Ovary (tissue), 9 donors: ENCODE results near the gene DNER. TPM values are rescaled to one million over a fixed set of nuclear protein-coding genes. Genes with fewer than 3 reads are reported as not detected.

Experiments
- DNase-seq, 5 donors: peaks; one replicate each; pipeline ENCODE4 v3.0.0-alpha.2; 2019 to 2020
- H3K27ac ChIP-seq, 2 donors: fragments of 200-600 bp; one replicate each; pipeline versions ENCODE4 v1.5.1 to v1.8.0; 2019 to 2022
- H3K27me3 ChIP-seq: fragments of 200-600 bp; one replicate; pipeline ENCODE4 v1.8.0; 2022
- H3K36me3 ChIP-seq: fragments of 200-600 bp; sonication (generic); one replicate; pipeline ENCODE4 v1.5.1; 2019
- H3K4me1 ChIP-seq: one replicate; pipeline ENCODE4 v1.8.1; 2013; ENCODE audit warnings: mild to moderate bottlenecking, moderate library complexity; ENCODE audit not compliant: insufficient read depth
- H3K4me3 ChIP-seq: fragments of 200-600 bp; sonication (generic); one replicate; pipeline ENCODE4 v1.5.1; 2017
- H3K9me3 ChIP-seq, 2 donors: fragments of 200-600 bp in 1 of 2; sonication (generic) in 1 of 2; one replicate each; pipeline versions ENCODE4 v1.5.1 to v1.8.1; 2013 to 2019; ENCODE audit warnings: mild to moderate bottlenecking in 1 of 2, moderate library complexity in 1 of 2
- EP300 ChIP-seq: sonication (generic); formaldehyde crosslinking; IDR thresholded peaks from one replicate; pipeline ENCODE4 v1.6.1; 2017; ENCODE audit warnings: antibody characterized with exemption
- POLR2A ChIP-seq: fragments of 450-650 bp; IDR thresholded peaks from one replicate; pipeline ENCODE4 v1.6.1; 2017; ENCODE audit warnings: antibody characterized with exemption, mild to moderate bottlenecking, moderate library complexity
- WGBS, 3 donors: extraction: QIAGEN DNeasy Blood & Tissue Kit in 1 of 3; methylation state at CpG; one replicate each; pipeline versions ENCODE4 v1.1.5 to v1.1.7; 2013 to 2017; 5-methylcytosine and 5-hydroxymethylcytosine counted together
- intact Hi-C, 4 donors: fragments of 100-400 bp; cut with DNase I; formaldehyde crosslinking; loops; one replicate each; pipeline versions ENCODE4 v1.11.0 to v1.15.1; 2022 to 2023
- polyA plus RNA-seq, 2 donors: library from polyadenylated mRNA; stranded (reverse); fragments of 200-250 nt in 1 of 2; fragments of 350-450 nt in 1 of 2; fragmentation: Illumina TruSeq in 1 of 2; extraction: RNeasy Lipid Tissue Mini Kit (QIAGEN cat#74804) in 1 of 2; gene quantifications; one replicate each; pipeline ENCODE4 v1.2.3, GENCODE V29; 2013 to 2014
- total RNA-seq, 7 donors: library from RNA; depleted of rRNA in 2 of 7; stranded (reverse); fragments of >200 nt in 2 of 7; fragmentation: NEBNext Ultra II Directional in 3 of 7; extraction: Animal tissue kit (Norgen Biotek cat#: 25700) in 3 of 7; gene quantifications; one replicate each; pipeline versions ENCODE4 v1.1.0 to v1.2.4, GENCODE V29; 2016 to 2023
- TF ChIP-seq, protein P1 (sequence below), 3 donors: fragments of 450-650 bp in 2 of 3; fragments of 200-600 bp in 1 of 3; IDR thresholded peaks; one replicate each; pipeline versions ENCODE4 v1.5.1 to v1.8.0; 2016 to 2022; ENCODE audit warnings: antibody characterized with exemption in 3 of 3, mild to moderate bottlenecking in 1 of 3
- donor health status: DM: no; HTN: no; CAD: no; lungs with moderate emphysema.
- donor health status: DM: no; HTN: no; CAD: no.
- donor health status: Bipolar disorder and iron deficiency.
- donor health status: DM: yes; HTN: yes; CAD: no.
- donor health status: DM: no; HTN: no; CAD: no.
- donor health status: DM: yes; HTN: yes; CAD: no.

DNER gene
- total and polyA plus RNA-seq, 9 donors, result 0.17 to 2.7 (median 1.2) TPM; not detected in 1

DNA sequence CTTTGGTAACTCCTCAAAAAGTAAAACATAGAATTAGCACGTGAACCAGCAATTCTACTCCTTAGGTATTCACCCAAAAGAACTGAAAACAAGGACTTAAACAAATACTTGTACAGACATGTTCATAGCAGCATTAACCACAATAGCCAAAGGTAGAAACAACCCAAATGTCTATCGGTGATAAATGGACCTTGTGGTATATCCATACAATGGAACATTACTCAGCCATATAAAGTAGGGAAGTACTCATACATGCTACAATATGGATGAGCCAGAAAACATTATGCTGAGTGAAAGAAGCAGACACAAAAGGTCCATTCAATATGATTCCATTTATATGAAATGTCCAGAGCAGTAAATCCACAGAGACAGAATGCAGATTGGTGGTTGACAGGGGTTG, 182.8 kb downstream of the DNER start:
- H3K9me3 ChIP-seq, result no peaks in the 10 kb centered on the region
- H3K4me1 ChIP-seq, result no peaks in the 10 kb centered on the region
- H3K4me3 ChIP-seq, result no peak overlapping the region
- WGBS, 3 donors, result 92 to 95% (median 94%) methylated on average over 2 of the region's 2 CpGs
- no peak overlapping the region for H3K27ac ChIP-seq
- H3K36me3 ChIP-seq, result no peaks in the 10 kb centered on the region
- intact Hi-C loops, result no loop called here
- TF ChIP-seq EP300, result no peak
- no peak for TF ChIP-seq POLR2A
- TF ChIP-seq, protein P1, sequence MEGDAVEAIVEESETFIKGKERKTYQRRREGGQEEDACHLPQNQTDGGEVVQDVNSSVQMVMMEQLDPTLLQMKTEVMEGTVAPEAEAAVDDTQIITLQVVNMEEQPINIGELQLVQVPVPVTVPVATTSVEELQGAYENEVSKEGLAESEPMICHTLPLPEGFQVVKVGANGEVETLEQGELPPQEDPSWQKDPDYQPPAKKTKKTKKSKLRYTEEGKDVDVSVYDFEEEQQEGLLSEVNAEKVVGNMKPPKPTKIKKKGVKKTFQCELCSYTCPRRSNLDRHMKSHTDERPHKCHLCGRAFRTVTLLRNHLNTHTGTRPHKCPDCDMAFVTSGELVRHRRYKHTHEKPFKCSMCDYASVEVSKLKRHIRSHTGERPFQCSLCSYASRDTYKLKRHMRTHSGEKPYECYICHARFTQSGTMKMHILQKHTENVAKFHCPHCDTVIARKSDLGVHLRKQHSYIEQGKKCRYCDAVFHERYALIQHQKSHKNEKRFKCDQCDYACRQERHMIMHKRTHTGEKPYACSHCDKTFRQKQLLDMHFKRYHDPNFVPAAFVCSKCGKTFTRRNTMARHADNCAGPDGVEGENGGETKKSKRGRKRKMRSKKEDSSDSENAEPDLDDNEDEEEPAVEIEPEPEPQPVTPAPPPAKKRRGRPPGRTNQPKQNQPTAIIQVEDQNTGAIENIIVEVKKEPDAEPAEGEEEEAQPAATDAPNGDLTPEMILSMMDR (IDR thresholded peaks at IDR 0.05), result no peak
- no peaks in the 10 kb centered on the region for H3K27me3 ChIP-seq
- DNase-seq, result no peak

DNA sequence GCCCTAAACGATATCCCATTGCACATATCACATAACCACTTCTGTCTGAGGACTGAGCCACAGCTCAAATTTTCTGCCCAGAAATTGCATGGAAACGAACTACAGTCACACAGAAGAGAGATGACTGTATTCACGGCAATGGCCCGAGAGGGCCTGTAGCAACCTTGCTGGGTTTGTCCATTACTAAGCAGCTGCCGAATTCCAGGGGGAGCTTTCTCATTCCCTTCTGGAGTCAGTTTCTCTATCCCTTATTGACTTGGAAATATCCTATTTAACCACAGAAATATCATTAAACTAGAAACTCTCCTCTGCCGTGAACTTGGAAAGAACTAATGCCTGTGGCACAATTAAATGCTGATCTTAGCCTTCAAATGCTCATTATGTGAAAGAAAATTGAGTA, 183.9 kb downstream of the DNER start:
- DNase-seq, result no peak
- no peak overlapping the region for H3K27ac ChIP-seq
- TF ChIP-seq POLR2A (no peak), EP300 (no peak)
- TF ChIP-seq, protein P1 (IDR thresholded peaks at IDR 0.05), result no peak
- H3K4me1 ChIP-seq, result no peaks in the 10 kb centered on the region
- H3K27me3 ChIP-seq, result no peaks in the 10 kb centered on the region
- no peaks in the 10 kb centered on the region for H3K9me3 ChIP-seq
- 93 to 96% (median 95%) methylated on average over 6 of the region's 6 CpGs for WGBS, 3 donors
- no peak overlapping the region for H3K4me3 ChIP-seq
- H3K36me3 ChIP-seq, result no peaks in the 10 kb centered on the region
- intact Hi-C loops, result no loop called here

DNA sequence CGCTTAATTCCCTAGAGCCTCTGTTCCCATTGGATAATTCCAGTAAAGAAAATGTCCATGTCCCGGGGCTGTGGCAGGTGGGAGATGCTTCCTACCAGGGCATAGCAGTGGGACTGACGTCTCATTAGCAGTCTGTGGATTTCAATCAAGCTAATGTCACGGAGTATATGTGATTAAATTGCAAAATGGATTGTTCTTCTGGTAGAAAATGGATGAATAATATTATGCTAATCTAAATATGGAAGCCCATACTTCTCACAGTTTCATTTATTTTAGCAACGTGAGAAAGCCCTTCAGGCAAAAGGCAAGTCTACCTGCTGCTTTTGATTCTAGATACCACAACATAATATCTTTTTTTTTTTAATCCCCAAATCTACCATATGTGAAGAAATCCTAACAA, 185.5 kb downstream of the DNER start:
- DNase-seq, result no peak
- no peak overlapping the region for H3K4me3 ChIP-seq
- intact Hi-C loops, result no loop called here
- no peaks in the 10 kb centered on the region for H3K4me1 ChIP-seq
- no peaks in the 10 kb centered on the region for H3K27me3 ChIP-seq
- 91 to 93% (median 92%) methylated on average over 5 of the region's 5 CpGs for WGBS, 3 donors
- TF ChIP-seq POLR2A (no peak), EP300 (no peak)
- TF ChIP-seq, protein P1 (IDR thresholded peaks at IDR 0.05), result no peak
- no peaks in the 10 kb centered on the region for H3K9me3 ChIP-seq
- H3K27ac ChIP-seq, result no peak overlapping the region
- H3K36me3 ChIP-seq, result no peaks in the 10 kb centered on the region

DNA sequence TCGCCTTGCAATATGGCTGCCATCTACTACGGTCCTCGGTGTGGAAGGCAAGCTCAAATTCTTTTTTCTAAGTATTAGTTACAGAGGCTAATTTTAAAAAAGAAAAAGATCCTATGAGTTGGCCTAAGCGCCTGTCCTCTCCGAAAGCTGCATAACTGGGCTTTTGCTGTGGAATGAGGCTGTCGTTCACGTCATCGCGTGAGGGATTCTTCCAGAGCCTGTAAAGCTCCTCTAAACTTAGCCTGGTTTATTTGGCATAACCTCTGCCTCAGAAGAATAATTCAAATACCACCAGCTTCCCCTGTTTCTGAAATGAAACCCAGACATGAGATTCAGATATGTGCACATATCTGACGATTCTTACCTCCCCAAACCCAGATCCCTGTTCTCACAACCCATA, 187.4 kb downstream of the DNER start:
- no peaks in the 10 kb centered on the region for H3K36me3 ChIP-seq
- 86 to 93% (median 92%) methylated on average over 10 of the region's 10 CpGs for WGBS, 3 donors
- no peak overlapping the region for H3K27ac ChIP-seq
- TF ChIP-seq, protein P1 (IDR thresholded peaks at IDR 0.05), result no peak
- no peaks in the 10 kb centered on the region for H3K27me3 ChIP-seq
- H3K4me3 ChIP-seq, result no peak overlapping the region
- no peaks in the 10 kb centered on the region for H3K9me3 ChIP-seq
- no peaks in the 10 kb centered on the region for H3K4me1 ChIP-seq
- intact Hi-C loops, result no loop called here
- no peak for DNase-seq

DNA sequence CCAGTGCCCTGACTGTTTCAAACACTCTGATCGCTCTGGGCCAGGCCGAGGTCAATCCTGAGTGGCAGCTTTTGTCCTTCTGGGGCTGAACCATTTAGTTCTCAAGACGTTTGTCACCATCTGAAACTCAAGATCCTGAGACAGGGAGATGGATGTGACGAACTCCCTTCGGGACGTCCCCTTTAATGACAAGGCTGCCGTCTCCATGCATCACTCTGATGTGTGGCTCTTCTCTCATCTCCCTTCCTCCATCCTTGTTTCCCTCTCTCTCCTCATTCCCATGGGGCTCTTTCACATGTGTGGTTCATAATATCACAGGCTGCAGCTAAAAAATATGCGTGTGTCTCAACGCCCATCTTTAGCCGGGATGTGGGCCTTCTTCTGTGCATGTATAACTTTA, 189.6 kb downstream of the DNER start:
- Histone ChIP-seq H3K4me3 (no peak overlapping the region), H3K36me3 (no peaks in the 10 kb centered on the region), H3K27me3 (no peaks in the 10 kb centered on the region), H3K27ac (no peak overlapping the region), H3K4me1 (peaks cover 2% of the 10 kb centered on the region), H3K9me3 (no peaks in the 10 kb centered on the region)
- DNase-seq, result no peak
- WGBS, 3 donors, result 92 to 95% (median 94%) methylated on average over 10 of the region's 10 CpGs
- no peak for TF ChIP-seq EP300
- no peak for TF ChIP-seq POLR2A
- TF ChIP-seq, protein P1 (IDR thresholded peaks at IDR 0.05), result no peak
- intact Hi-C loops, result no loop called here
